Neural cell (in vitro differentiated cells): ENCODE results near the gene SH3PXD2A. TPM values are rescaled to one million over a fixed set of nuclear protein-coding genes. Genes with fewer than 3 reads are reported as not detected.

ENCODE experiments used
- H2AFZ ChIP-seq: fragments of 200-600, 300-800 bp; sonication (generic), shearing (Covaris generic); 2 replicates; pipeline ENCODE4 v1.6.0; 2014; ENCODE audit warnings: low read depth, mild to moderate bottlenecking, antibody characterized with exemption, low read length, moderate library complexity
- H3F3A ChIP-seq: fragments of 200-600 bp; shearing (Covaris generic); 2 replicates; pipeline ENCODE4 v1.6.1; 2016; ENCODE audit warnings: mild to moderate bottlenecking, moderate library complexity, mixed read lengths, antibody characterized with exemption, low read length; ENCODE audit not compliant: insufficient read depth, poor library complexity, severe bottlenecking
- H3K27ac ChIP-seq: fragments of 200-600, 300-800 bp; sonication (generic), shearing (Covaris generic); 2 replicates; pipeline ENCODE4 v1.5.1; 2014; ENCODE audit warnings: mild to moderate bottlenecking, low read length, moderate library complexity
- H3K27me3 ChIP-seq: fragments of 300-800, 200-600 bp; sonication (generic), shearing (Covaris generic); 2 replicates; pipeline ENCODE4 v1.6.0; 2014; ENCODE audit warnings: mild to moderate bottlenecking, low read depth, low read length, moderate library complexity; ENCODE audit not compliant: insufficient read depth
- H3K36me3 ChIP-seq: fragments of 300-800, 200-600 bp; sonication (generic), shearing (Covaris generic); 2 replicates; pipeline ENCODE4 v1.5.1; 2014; ENCODE audit warnings: mild to moderate bottlenecking, antibody characterized with exemption, low read length, moderate library complexity; ENCODE audit not compliant: insufficient read depth
- H3K4me2 ChIP-seq: fragments of 300-800, 200-600 bp; sonication (generic), shearing (Covaris generic); 2 replicates; pipeline ENCODE4 v1.6.0; 2014; ENCODE audit warnings: mild to moderate bottlenecking, low read length
- H3K4me3 ChIP-seq: fragments of 300-800, 200-600 bp; sonication (generic), shearing (Covaris generic); 2 replicates; pipeline ENCODE4 v1.5.1; 2014; ENCODE audit warnings: mild to moderate bottlenecking, low read length, moderate library complexity
- H3K79me2 ChIP-seq: fragments of 200-600 bp; shearing (Covaris generic); replicated peaks from 2 replicates; pipeline ENCODE4 v1.6.0; 2014; ENCODE audit warnings: mild to moderate bottlenecking, low read length, moderate library complexity; ENCODE audit not compliant: insufficient read depth
- H3K9ac ChIP-seq: fragments of 300-800, 200-600 bp; sonication (generic), shearing (Covaris generic); 2 replicates; pipeline ENCODE4 v1.6.1; 2016; ENCODE audit warnings: mild to moderate bottlenecking, low read length, mixed read lengths
- H3K9me2 ChIP-seq: fragments of 200-600 bp; shearing (Covaris generic); 2 replicates; pipeline ENCODE4 v1.6.1; 2016; ENCODE audit warnings: mild to moderate bottlenecking, low read length, mixed read lengths; ENCODE audit not compliant: insufficient read depth
- H3K9me3 ChIP-seq: fragments of 200-600, 300-800 bp; sonication (generic), shearing (Covaris generic); 2 replicates; pipeline ENCODE4 v1.6.1; 2016; ENCODE audit warnings: mild to moderate bottlenecking, mixed run types, low read length, moderate library complexity, mixed read lengths
- H4K20me1 ChIP-seq: fragments of 200-600 bp; shearing (Covaris generic); 2 replicates; pipeline ENCODE4 v1.6.1; 2016; ENCODE audit warnings: mild to moderate bottlenecking, mixed run types; ENCODE audit not compliant: insufficient read depth
- EP300 ChIP-seq: fragments of 450-650 bp; conservative IDR thresholded peaks from 2 replicates; pipeline ENCODE4 v1.6.1; 2014; ENCODE audit warnings: antibody characterized with exemption, mild to moderate bottlenecking, moderate library complexity; ENCODE audit not compliant: poor library complexity, severe bottlenecking
- EZH2 ChIP-seq: fragments of 200-600, 300-800 bp; shearing (Covaris generic), sonication (generic); IDR thresholded peaks from 2 replicates; pipeline ENCODE4 v1.6.1; 2014; ENCODE audit warnings: antibody characterized with exemption, low read length, borderline replicate concordance, mild to moderate bottlenecking; ENCODE audit not compliant: insufficient read depth, poor library complexity, severe bottlenecking
- MXI1 ChIP-seq: fragments of 450-650 bp; conservative IDR thresholded peaks from 2 replicates; pipeline ENCODE4 v1.6.1; 2014; ENCODE audit warnings: antibody characterized with exemption, mild to moderate bottlenecking; ENCODE audit not compliant: poor library complexity, severe bottlenecking
- POLR2AphosphoS5 ChIP-seq: IDR thresholded peaks from 2 replicates; pipeline ENCODE4 v1.6.1; 2012
- RAD21 ChIP-seq: fragments of 450-650 bp; conservative IDR thresholded peaks from 2 replicates; pipeline ENCODE4 v1.6.1; 2014; ENCODE audit warnings: antibody characterized with exemption, mild to moderate bottlenecking, moderate library complexity
- SMC3 ChIP-seq: fragments of 450-650 bp; conservative IDR thresholded peaks from 2 replicates; pipeline ENCODE4 v1.6.1; 2014; ENCODE audit warnings: antibody characterized with exemption, mild to moderate bottlenecking, moderate library complexity; ENCODE audit not compliant: poor library complexity
- TAF1 ChIP-seq: IDR thresholded peaks from 2 replicates; pipeline ENCODE4 v1.6.1; 2012; ENCODE audit warnings: low read depth
- polyA plus RNA-seq: library from polyadenylated mRNA; depleted of rRNA; stranded (reverse); fragments of >200 nt; gene quantifications from 2 replicates; pipeline ENCODE4 v1.2.3, GENCODE V29; 2014
- TF ChIP-seq, protein P1 (sequence below): fragments of 450-650 bp; IDR thresholded peaks from 2 replicates; pipeline ENCODE4 v1.5.1; 2014; ENCODE audit warnings: antibody characterized with exemption, mild to moderate bottlenecking, moderate library complexity; ENCODE audit not compliant: poor library complexity, severe bottlenecking
- TF ChIP-seq, protein P2 (sequence below): IDR thresholded peaks from 2 replicates; pipeline ENCODE4 v1.6.1; 2012; ENCODE audit warnings: borderline replicate concordance

SH3PXD2A gene
- polyA plus RNA-seq, 1 donor from 2014 or later: 5.2 TPM

- Histone ChIP-seq H2AFZ (no peak overlapping the region), H3K27me3 (no peaks in the 10 kb centered on the region), H3K9ac (no peak overlapping the region), H3F3A (no peaks in the 10 kb centered on the region), H3K27ac (no peak overlapping the region), H3K9me2 (no peaks in the 10 kb centered on the region), H3K36me3 (no peaks in the 10 kb centered on the region), H3K9me3 (no peaks in the 10 kb centered on the region), H3K4me2 (no peak overlapping the region), H3K79me2 (no peaks in the 10 kb centered on the region), H4K20me1 (no peaks in the 10 kb centered on the region), H3K4me3 (no peak overlapping the region)
- no peak for TF ChIP-seq RAD21
- no peak for TF ChIP-seq TAF1
- TF ChIP-seq, protein P1, sequence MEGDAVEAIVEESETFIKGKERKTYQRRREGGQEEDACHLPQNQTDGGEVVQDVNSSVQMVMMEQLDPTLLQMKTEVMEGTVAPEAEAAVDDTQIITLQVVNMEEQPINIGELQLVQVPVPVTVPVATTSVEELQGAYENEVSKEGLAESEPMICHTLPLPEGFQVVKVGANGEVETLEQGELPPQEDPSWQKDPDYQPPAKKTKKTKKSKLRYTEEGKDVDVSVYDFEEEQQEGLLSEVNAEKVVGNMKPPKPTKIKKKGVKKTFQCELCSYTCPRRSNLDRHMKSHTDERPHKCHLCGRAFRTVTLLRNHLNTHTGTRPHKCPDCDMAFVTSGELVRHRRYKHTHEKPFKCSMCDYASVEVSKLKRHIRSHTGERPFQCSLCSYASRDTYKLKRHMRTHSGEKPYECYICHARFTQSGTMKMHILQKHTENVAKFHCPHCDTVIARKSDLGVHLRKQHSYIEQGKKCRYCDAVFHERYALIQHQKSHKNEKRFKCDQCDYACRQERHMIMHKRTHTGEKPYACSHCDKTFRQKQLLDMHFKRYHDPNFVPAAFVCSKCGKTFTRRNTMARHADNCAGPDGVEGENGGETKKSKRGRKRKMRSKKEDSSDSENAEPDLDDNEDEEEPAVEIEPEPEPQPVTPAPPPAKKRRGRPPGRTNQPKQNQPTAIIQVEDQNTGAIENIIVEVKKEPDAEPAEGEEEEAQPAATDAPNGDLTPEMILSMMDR: no peak
- TF ChIP-seq EP300: no peak
- TF ChIP-seq, protein P2, sequence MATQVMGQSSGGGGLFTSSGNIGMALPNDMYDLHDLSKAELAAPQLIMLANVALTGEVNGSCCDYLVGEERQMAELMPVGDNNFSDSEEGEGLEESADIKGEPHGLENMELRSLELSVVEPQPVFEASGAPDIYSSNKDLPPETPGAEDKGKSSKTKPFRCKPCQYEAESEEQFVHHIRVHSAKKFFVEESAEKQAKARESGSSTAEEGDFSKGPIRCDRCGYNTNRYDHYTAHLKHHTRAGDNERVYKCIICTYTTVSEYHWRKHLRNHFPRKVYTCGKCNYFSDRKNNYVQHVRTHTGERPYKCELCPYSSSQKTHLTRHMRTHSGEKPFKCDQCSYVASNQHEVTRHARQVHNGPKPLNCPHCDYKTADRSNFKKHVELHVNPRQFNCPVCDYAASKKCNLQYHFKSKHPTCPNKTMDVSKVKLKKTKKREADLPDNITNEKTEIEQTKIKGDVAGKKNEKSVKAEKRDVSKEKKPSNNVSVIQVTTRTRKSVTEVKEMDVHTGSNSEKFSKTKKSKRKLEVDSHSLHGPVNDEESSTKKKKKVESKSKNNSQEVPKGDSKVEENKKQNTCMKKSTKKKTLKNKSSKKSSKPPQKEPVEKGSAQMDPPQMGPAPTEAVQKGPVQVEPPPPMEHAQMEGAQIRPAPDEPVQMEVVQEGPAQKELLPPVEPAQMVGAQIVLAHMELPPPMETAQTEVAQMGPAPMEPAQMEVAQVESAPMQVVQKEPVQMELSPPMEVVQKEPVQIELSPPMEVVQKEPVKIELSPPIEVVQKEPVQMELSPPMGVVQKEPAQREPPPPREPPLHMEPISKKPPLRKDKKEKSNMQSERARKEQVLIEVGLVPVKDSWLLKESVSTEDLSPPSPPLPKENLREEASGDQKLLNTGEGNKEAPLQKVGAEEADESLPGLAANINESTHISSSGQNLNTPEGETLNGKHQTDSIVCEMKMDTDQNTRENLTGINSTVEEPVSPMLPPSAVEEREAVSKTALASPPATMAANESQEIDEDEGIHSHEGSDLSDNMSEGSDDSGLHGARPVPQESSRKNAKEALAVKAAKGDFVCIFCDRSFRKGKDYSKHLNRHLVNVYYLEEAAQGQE: no peak
- TF ChIP-seq POLR2AphosphoS5: no peak
- no peak for TF ChIP-seq EZH2
- TF ChIP-seq MXI1: no peak
- no peak for TF ChIP-seq SMC3
Observed at GRCh38 chr10:103683851-103684250, 171.5 kb downstream of the SH3PXD2A start.

GRCh38 chr10:103682631-103683030 is 172.7 kb downstream of the SH3PXD2A start:
- Histone ChIP-seq H3K9me3 (no peaks in the 10 kb centered on the region), H3K27me3 (no peaks in the 10 kb centered on the region), H3K36me3 (no peaks in the 10 kb centered on the region), H3F3A (no peaks in the 10 kb centered on the region), H3K27ac (no peak overlapping the region), H2AFZ (no peak overlapping the region), H4K20me1 (no peaks in the 10 kb centered on the region), H3K4me2 (no peak overlapping the region), H3K4me3 (no peak overlapping the region), H3K9ac (no peak overlapping the region), H3K9me2 (no peaks in the 10 kb centered on the region), H3K79me2 (no peaks in the 10 kb centered on the region)
- TF ChIP-seq RAD21 (no peak), EZH2 (no peak), MXI1 (no peak), SMC3 (no peak), EP300 (no peak), TAF1 (no peak)
- TF ChIP-seq, protein P2: no peak
- TF ChIP-seq, protein P1: no peak
